ENCODE measurements around the gene SYNDIG1.

Gene SYNDIG1

DNA sequence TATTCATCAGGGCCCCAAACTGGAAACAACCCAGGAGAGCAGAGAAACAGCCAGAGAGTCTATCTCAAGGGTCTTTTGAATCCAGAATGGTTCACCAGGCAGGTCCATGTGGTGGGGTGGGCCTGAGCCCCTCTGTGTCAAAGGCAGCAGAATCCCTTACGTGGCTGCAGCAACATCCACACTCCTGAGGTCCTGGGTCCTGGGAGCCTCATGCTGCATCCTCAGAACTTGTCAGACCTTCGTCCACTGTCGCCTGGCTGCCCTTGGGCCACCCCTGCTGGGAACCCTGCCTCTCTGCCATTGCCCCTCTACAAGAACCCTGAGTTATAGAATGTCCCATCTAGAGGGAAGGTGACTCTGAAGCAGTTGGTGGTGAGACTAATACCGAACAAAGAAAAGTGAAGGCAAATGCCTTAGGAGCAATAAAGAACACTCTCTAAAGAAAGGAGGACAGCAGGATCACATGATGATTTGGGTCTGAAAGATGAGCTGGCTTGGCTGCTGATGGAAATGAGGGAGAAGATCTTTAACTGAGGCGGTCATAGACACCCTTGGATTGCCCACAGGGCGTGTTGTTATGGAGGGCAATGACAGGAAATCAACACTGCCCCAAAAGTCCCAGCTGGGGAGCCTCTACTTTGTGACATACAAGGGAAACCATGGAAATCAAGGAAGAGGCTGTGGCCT, 161.2 kb downstream of the SYNDIG1 start:
- H3K27me3 ChIP-seq (ENCODE audit: insufficient read depth, poor library complexity, severe bottlenecking): no peaks in the 10 kb centered on the region
- DNase-seq (ENCODE audit: low read depth in 1 of 2, low spot score in 1 of 2): no peak
- TF ChIP-seq, protein P1, sequence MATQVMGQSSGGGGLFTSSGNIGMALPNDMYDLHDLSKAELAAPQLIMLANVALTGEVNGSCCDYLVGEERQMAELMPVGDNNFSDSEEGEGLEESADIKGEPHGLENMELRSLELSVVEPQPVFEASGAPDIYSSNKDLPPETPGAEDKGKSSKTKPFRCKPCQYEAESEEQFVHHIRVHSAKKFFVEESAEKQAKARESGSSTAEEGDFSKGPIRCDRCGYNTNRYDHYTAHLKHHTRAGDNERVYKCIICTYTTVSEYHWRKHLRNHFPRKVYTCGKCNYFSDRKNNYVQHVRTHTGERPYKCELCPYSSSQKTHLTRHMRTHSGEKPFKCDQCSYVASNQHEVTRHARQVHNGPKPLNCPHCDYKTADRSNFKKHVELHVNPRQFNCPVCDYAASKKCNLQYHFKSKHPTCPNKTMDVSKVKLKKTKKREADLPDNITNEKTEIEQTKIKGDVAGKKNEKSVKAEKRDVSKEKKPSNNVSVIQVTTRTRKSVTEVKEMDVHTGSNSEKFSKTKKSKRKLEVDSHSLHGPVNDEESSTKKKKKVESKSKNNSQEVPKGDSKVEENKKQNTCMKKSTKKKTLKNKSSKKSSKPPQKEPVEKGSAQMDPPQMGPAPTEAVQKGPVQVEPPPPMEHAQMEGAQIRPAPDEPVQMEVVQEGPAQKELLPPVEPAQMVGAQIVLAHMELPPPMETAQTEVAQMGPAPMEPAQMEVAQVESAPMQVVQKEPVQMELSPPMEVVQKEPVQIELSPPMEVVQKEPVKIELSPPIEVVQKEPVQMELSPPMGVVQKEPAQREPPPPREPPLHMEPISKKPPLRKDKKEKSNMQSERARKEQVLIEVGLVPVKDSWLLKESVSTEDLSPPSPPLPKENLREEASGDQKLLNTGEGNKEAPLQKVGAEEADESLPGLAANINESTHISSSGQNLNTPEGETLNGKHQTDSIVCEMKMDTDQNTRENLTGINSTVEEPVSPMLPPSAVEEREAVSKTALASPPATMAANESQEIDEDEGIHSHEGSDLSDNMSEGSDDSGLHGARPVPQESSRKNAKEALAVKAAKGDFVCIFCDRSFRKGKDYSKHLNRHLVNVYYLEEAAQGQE (IDR thresholded peaks at IDR 0.05; ENCODE audit: insufficient replicate concordance, low read depth): no peak
- TF ChIP-seq SPI1 (IDR thresholded peaks at IDR 0.05; ENCODE audit: borderline replicate concordance, low read depth) (no peak), POLR2AphosphoS5 (IDR thresholded peaks at IDR 0.05; ENCODE audit: low read depth) (no peak), GABPA (IDR thresholded peaks at IDR 0.05; ENCODE audit: low read depth) (no peak)
- TF ChIP-seq, protein P2, sequence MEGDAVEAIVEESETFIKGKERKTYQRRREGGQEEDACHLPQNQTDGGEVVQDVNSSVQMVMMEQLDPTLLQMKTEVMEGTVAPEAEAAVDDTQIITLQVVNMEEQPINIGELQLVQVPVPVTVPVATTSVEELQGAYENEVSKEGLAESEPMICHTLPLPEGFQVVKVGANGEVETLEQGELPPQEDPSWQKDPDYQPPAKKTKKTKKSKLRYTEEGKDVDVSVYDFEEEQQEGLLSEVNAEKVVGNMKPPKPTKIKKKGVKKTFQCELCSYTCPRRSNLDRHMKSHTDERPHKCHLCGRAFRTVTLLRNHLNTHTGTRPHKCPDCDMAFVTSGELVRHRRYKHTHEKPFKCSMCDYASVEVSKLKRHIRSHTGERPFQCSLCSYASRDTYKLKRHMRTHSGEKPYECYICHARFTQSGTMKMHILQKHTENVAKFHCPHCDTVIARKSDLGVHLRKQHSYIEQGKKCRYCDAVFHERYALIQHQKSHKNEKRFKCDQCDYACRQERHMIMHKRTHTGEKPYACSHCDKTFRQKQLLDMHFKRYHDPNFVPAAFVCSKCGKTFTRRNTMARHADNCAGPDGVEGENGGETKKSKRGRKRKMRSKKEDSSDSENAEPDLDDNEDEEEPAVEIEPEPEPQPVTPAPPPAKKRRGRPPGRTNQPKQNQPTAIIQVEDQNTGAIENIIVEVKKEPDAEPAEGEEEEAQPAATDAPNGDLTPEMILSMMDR (IDR thresholded peaks at IDR 0.05; ENCODE audit: insufficient read depth, low read length): no peak
- no peak overlapping the region for H3K27ac ChIP-seq (replicated peaks)
- no peak overlapping the region for H3K4me3 ChIP-seq (replicated peaks; ENCODE audit: insufficient read depth, low read length)

GRCh38 chr20:24631173-24631505, 161.7 kb downstream of the SYNDIG1 start:
- Histone ChIP-seq H3K4me3 (replicated peaks; ENCODE audit: insufficient read depth, low read length) (no peak overlapping the region), H3K27ac (replicated peaks) (no peak overlapping the region), H3K27me3 (ENCODE audit: insufficient read depth, poor library complexity, severe bottlenecking) (no peaks in the 10 kb centered on the region)
- no peak for DNase-seq (ENCODE audit: low read depth in 1 of 2, low spot score in 1 of 2)
- TF ChIP-seq POLR2AphosphoS5 (IDR thresholded peaks at IDR 0.05; ENCODE audit: low read depth) (no peak), GABPA (IDR thresholded peaks at IDR 0.05; ENCODE audit: low read depth) (no peak), SPI1 (IDR thresholded peaks at IDR 0.05; ENCODE audit: borderline replicate concordance, low read depth) (no peak)
- TF ChIP-seq, protein P2 (IDR thresholded peaks at IDR 0.05; ENCODE audit: insufficient read depth, low read length): no peak
- TF ChIP-seq, protein P1 (IDR thresholded peaks at IDR 0.05; ENCODE audit: insufficient replicate concordance, low read depth): no peak

- TF ChIP-seq GABPA (IDR thresholded peaks at IDR 0.05; ENCODE audit: low read depth) (no peak), POLR2AphosphoS5 (IDR thresholded peaks at IDR 0.05; ENCODE audit: low read depth) (no peak), SPI1 (IDR thresholded peaks at IDR 0.05; ENCODE audit: borderline replicate concordance, low read depth) (no peak)
- TF ChIP-seq, protein P2 (IDR thresholded peaks at IDR 0.05; ENCODE audit: insufficient read depth, low read length): no peak
- TF ChIP-seq, protein P1 (IDR thresholded peaks at IDR 0.05; ENCODE audit: insufficient replicate concordance, low read depth): no peak
- H3K4me3 ChIP-seq (replicated peaks; ENCODE audit: insufficient read depth, low read length): no peak overlapping the region
- no peak overlapping the region for H3K27ac ChIP-seq (replicated peaks)
- H3K27me3 ChIP-seq (ENCODE audit: insufficient read depth, poor library complexity, severe bottlenecking): no peaks in the 10 kb centered on the region
- DNase-seq (ENCODE audit: low read depth in 1 of 2, low spot score in 1 of 2): no peak
Measured at GRCh38 chr20:24632581-24632980, 163.2 kb downstream of the SYNDIG1 start.
